ENCODE results near the gene MOSMO. TPM values are rescaled to one million over a fixed set of nuclear protein-coding genes. Genes with fewer than 3 reads are reported as not detected.
"Not testable (repeated sequence)": the region's sequence is repeated elsewhere in the genome, so short reads cannot be mapped to it uniquely, and the experiment has no call there.

Gene MOSMO
- polyA plus RNA-seq, 3 donors: 4.7 to 10.0 (median 9.9) TPM

DNA sequence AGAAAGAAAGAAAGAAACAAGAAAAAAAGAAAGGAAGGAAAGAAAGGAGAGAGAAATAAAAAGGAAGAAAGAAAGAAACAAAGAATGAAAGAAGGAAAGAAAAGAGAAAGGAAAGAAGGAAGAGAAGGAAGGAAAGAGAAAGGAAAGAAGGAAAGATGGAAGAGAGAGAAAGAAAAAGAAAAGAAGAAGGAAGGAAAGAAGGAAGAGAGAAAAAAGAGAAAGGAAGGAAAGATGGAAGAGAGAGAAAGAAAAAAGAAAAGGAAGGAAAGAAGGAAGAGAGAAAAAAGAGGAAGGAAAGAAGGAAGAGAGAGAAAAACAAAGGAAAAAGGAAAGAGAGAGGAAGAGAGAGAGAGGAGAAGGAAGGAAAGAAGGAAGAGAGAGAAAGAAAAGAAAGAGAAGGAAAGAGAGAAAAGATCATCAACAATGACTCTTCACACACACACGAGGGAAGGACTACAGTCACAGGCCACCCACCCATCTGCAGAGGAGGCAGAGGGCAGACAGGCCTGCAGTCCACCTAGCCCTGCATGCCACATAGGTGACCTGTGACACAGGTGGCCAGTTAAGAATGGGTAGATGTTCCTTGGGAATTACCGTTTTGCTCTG is 108.3 kb downstream of the MOSMO start:
- 79 to 85% (median 83%) methylated on average over 2 of the region's 2 CpGs for WGBS, 3 donors
- H3K27ac ChIP-seq (ENCODE audit: low read depth, low read length): no peak overlapping the region

DNA sequence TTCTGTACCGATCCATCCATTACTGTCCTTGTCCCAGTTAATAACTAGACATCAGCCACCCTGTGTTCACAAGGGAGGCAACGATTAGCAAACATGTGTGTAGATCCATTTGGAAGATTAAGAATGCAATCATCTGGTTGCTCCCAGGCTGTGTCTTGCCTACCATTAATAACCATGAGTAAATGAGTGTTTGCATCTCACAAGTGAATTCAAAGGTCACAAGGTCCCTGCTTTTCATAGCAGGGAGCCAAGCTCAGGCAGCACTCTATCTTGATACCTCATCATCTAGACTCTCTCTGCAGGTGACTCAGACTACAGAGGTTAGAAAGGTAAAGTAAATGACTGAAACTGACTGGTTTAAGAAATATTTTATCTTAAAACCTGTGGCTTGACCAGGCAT is 109.7 kb downstream of the MOSMO start:
- no peak overlapping the region for H3K27ac ChIP-seq (ENCODE audit: low read depth, low read length)
- WGBS, 3 donors: 58 to 91% (median 82%) methylated on average over 2 of the region's 2 CpGs

DNA sequence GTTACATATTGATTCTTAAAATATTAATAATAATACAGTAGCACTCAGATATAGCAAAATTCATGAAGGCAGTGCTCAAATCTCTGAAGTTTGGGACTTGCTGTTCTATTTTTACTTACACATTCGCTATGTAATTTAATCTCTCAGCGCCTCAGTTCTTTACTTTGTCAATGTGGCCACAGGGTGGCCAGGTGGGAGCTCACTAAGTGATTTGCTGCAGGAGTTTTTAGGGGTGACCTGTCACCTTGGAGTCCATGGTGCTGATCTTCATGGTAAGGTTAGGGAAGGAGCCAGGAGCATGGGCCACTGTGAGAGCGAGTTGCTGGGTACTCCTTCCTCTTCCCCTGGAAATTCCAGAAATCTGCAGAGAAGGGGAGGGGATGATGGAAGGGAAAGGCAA is 112.5 kb downstream of the MOSMO start:
- WGBS, 3 donors: 79 to 84% (median 81%) methylated on average over 3 of the region's 3 CpGs

DNA sequence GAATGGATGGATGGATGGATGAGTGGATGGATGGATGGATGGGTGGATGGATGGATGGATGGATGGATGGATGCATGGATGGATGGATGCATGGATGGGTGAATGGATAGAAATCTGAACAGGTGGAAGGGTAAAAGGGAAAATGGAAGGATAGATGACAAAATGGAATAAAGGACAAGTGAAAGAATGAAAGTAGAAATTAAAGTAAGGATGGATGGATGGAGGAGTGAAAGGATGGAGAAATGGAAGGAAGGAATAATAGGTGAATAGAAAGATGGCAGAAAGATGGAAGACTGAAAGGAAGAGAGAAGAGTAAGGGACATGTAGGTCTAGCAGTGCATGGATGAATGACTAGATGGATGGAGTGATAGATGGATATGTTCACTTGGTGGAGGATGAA is 114.3 kb downstream of the MOSMO start:
- no peak overlapping the region for H3K27ac ChIP-seq (ENCODE audit: low read depth, low read length)

More for the DNA sequence above, 112.5 kb downstream of the MOSMO start:
- no peak overlapping the region for H3K27ac ChIP-seq (ENCODE audit: low read depth, low read length)

DNA sequence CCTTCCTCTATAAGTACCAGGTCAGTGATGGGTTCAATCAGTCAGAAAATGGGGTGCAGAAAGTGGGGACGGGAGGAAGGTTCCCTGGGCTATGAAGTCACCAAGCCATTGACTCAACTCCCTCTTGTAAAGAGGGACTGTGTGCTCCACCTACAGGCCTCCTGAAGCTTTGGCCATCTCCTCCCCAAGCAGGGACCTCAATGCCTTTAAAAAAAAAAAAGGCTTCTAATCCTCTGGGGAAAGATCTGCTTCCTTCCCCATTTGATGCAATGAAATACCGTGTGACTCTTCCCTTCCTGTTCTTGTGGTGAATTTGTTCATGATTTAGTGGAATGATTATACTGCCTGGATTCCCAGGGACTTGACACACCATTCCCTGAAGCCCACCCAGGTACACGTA is 115.2 kb downstream of the MOSMO start:
- H3K27ac ChIP-seq (ENCODE audit: low read depth, low read length): no peak overlapping the region
- WGBS, 3 donors: 36 to 61% (median 39%) methylated on average over 3 of the region's 3 CpGs

DNA sequence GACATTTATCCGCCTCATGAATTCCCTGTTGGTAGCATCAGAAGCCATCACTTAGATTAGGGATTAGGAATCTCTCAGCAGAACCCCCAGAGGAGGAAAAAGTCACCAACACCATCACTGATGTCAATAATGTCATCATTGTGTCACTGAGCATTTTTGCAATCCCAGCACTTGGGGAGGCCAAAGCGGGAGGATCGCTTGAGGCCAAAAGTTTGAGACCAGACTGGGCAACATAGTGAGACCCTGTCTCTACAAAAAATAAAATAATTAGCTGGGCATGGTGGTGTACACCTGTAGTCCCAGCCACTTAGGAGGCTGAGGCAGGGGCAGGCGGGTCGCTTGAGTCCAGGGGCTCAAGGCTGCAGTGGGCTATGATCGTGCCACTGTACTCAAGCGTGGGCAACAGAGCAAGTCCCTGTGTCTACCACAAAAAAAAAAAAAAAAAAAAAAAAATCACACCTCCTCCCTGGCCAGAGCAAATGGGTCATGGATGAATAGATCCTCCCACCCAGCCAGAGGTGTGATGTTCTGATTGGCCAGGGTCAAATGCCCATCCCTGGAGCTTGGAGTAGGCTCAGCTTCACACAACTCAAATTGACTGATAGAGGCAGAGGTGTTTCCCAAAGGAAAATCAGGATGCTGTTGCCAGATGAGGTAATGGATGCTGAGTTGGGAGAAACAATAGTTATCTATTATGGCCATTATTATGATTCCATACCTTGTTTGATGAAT is 116.0 kb downstream of the MOSMO start:
- H3K27ac ChIP-seq (ENCODE audit: low read depth, low read length): no peak overlapping the region
- WGBS, 3 donors: 93 to 98% (median 93%) methylated on average over 7 of the region's 7 CpGs

DNA sequence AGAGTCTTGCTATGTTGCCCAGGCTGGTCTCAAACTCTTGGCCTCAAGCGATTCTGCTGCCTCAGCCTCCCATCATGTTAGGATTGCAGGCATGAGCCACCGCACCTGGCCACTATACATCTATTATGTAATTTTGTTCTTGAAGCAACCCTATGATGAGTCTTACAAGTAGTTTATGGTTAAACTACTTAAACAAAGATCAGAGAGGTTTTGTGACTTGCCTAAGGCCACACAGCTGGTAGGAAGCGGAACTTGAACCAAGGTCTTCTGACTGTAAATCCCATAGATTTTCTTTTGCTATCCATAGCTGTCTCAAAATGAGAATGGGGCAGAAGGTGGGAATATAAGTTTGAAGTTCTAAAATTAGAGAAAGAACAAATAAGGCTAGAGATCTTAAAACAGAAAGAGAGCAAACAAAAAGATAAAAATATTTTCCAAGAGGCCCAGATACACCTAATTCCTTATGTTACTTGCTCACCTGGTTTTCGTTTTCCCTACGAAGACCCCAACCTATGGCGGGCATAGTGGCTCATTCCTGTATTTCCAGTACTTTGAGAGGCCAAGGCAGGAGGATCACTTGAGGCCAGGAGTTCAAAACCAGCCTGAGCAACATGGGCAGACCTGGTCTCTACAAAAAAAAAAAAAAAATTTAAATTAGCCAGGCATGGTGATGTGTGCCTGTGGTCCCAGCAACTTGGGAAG is 116.8 kb downstream of the MOSMO start:
- no peak overlapping the region for H3K27ac ChIP-seq (ENCODE audit: low read depth, low read length)
- WGBS, 3 donors: 92 to 95% (median 93%) methylated on average over 6 of the region's 6 CpGs

DNA sequence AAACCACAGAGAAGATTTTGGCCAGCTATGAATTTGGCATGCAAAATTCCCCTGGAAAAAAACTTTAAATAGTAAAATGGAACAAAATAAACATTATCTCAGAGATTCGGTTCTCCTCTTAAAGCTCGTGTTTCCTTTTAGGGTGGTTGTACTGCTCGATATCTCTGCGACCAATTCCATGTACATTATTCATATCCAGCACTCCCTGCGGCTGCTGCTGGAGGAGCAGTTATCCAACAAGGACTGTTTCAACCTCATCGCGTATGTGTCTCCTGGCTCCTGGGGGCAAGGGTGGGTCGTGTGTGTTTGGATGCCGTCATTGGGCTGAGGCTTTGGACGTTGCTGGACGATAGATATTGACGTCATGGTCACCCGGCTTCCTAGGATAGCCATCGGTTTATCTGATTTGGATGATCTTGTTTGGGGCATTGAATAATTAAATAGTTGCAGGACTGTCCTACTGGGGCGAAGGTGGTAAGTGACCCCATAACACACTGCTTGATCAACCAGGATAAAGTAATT is 118.2 kb downstream of the MOSMO start:
- H3K27ac ChIP-seq (ENCODE audit: low read depth, low read length): no peak overlapping the region
- WGBS, 3 donors: 80 to 84% (median 82%) methylated on average over 15 of the region's 15 CpGs

DNA sequence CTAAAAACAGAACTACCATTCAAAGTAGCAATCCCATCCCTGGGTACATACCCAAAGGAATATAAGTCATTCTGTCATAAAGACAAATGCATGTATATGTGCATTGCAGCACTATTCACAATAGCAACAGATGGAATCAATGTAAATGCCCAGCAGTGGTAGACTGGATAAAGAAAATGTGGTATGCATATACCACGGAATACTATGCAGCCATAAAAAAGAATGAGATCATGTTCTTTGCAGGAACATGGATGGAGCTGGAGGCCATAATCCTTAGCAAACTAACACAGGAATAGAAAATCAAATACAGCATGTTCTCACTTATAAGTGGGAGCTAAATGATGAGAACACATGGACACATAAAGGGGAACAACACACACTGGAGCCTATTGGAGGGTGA is 120.6 kb downstream of the MOSMO start:
- 68 to 97% (median 91%) methylated on average over 1 of the region's 1 CpG for WGBS, 3 donors
- not testable (repeated sequence) for H3K27ac ChIP-seq (ENCODE audit: low read depth, low read length)

DNA sequence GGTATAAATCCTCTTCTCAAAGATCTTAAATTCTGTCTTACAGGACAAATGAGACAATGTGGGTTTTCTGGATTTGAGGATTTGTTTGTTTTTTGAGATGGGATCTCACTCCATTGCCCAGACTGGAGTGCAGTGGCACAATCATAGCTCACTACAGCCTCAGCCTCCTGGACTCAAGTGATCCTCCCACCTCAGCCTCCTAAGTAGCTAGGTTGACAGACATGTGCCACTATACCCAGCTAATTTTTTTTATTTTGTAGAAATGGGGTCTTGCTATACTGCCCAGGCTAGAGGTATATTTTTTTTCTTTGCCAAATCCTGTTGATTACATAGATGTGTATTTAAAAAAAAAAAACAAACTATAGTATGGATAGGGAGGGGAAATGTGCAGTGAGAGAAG is 122.6 kb downstream of the MOSMO start:
- H3K27ac ChIP-seq (ENCODE audit: low read depth, low read length): no peak overlapping the region

DNA sequence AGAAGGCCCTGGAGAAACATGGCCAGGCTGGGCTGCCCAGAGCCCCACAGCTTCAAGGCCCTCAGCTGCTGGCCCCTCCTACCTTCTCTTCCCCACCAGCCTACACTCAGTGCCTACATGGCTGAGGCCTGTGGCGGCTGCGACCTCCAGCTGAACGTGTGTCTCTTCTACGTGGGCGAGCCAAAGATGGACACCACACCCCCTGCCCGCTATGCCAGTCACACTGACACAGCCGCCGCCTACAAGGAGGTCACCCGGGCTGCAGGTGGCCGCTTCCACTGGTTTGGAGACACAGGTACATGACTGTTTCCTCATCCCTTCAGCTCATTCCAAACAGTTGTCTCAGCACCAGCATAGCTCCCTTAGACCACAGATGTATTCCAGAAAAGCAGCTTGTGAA is 124.9 kb downstream of the MOSMO start:
- 88 to 90% (median 88%) methylated on average over 10 of the region's 10 CpGs for WGBS, 3 donors
- no peak overlapping the region for H3K27ac ChIP-seq (ENCODE audit: low read depth, low read length)

Other genes starting within 250 kb of the MOSMO start
- gene NPIPB4, start 150.4 kb upstream of the MOSMO start, polyA plus RNA-seq: 10 to 100 TPM; 12.2 to 16.0 (median 14.1) TPM
- 100 to 1,000 TPM in 2 of 3 donors, 10 to 100 TPM in 1; 93.8 to 219 (median 138) TPM for gene UQCRC2, start 54.8 kb upstream of the MOSMO start, polyA plus RNA-seq
- not detected for gene PDZD9, start 7.0 kb upstream of the MOSMO start, polyA plus RNA-seq
- under 1 TPM; 0.03 to 0.34 (median 0.13) TPM for gene VWA3A, start 84.4 kb downstream of the MOSMO start, polyA plus RNA-seq
- not detected for gene SDR42E2, start 154.4 kb downstream of the MOSMO start, polyA plus RNA-seq
- 10 to 100 TPM in 1 of 3 donors, 1 to 10 TPM in 2; 7.1 to 14.1 (median 9.0) TPM for gene EEF2K, start 198.2 kb downstream of the MOSMO start, polyA plus RNA-seq

Measured in adipose tissue (tissue), 3 donors.